ENCODE results near the gene FADS3.

The FADS3 gene

GRCh38 chr11:61874853-61875252 lies 16.5 kb downstream of the FADS3 start:
- DNase-seq, result no peak

GRCh38 chr11:61874377-61874809 lies 17.0 kb downstream of the FADS3 start:
- no peak for DNase-seq

- DNase-seq, result no peak
Measured at GRCh38 chr11:61873588-61874376, 17.6 kb downstream of the FADS3 start.

- DNase-seq, result no peak
Measured at GRCh38 chr11:61872935-61873565, 18.3 kb downstream of the FADS3 start.

- DNase-seq, result peak; percentile 81
Measured at GRCh38 chr11:61871158-61871597, 20.2 kb downstream of the FADS3 start.

GRCh38 chr11:61870541-61871031 lies 20.8 kb downstream of the FADS3 start:
- no peak for DNase-seq

- DNase-seq, result no peak
Measured at GRCh38 chr11:61869708-61870451, 21.5 kb downstream of the FADS3 start.

- no peak for DNase-seq
Measured at GRCh38 chr11:61869429-61869707, 22.0 kb downstream of the FADS3 start.

GRCh38 chr11:61868571-61869428 lies 22.5 kb downstream of the FADS3 start:
- DNase-seq, result no peak

GRCh38 chr11:61866958-61867343 lies 24.4 kb downstream of the FADS3 start:
- DNase-seq, result no peak

GRCh38 chr11:61866231-61866957 lies 25.0 kb downstream of the FADS3 start:
- DNase-seq, result no peak

- no peak for DNase-seq
Measured at GRCh38 chr11:61864814-61865775, 26.2 kb downstream of the FADS3 start.

GRCh38 chr11:61863548-61864081 lies 27.7 kb downstream of the FADS3 start:
- DNase-seq, result no peak

- no peak for DNase-seq
Measured at GRCh38 chr11:61862714-61863547, 28.4 kb downstream of the FADS3 start.

GRCh38 chr11:61861634-61862033 lies 29.7 kb downstream of the FADS3 start:
- DNase-seq, result no peak

- no peak for DNase-seq
Measured at GRCh38 chr11:61860054-61860903, 31.1 kb downstream of the FADS3 start.

- no peak for DNase-seq
Measured at GRCh38 chr11:61855939-61856680, 35.2 kb downstream of the FADS3 start.

Measured in suppressor macrophage treated with lipopolysaccharide for 4 hours (primary cell).